Mesothelial cell of epicardium (in vitro differentiated cells): ENCODE results near the gene GJA4. TPM values are rescaled to one million over a fixed set of nuclear protein-coding genes. Genes with fewer than 3 reads are reported as not detected.
A peak's percentile ranks its signal among the peaks of the same experiment; 100 is the strongest.

Experiments
- DNase-seq, 2 experiments: peaks; one replicate each; pipeline ENCODE4 v3.0.0; 2021; ENCODE audit warnings: low spot score in 2 of 2; ENCODE audit not compliant: unreplicated experiment in 2 of 2
- H3K27ac Mint-ChIP-seq: 2 replicates; pipeline ENCODE4 v1.8.0; 2021; ENCODE audit warnings: mixed read lengths
- H3K27me3 Mint-ChIP-seq: 2 replicates; pipeline ENCODE4 v1.8.0; 2021; ENCODE audit warnings: low read depth, mixed read lengths
- H3K36me3 Mint-ChIP-seq: 2 replicates; pipeline ENCODE4 v1.8.0; 2021; ENCODE audit warnings: mixed read lengths
- H3K4me1 Mint-ChIP-seq: 2 replicates; pipeline ENCODE4 v1.8.0; 2021; ENCODE audit warnings: mixed read lengths
- H3K4me3 Mint-ChIP-seq: 2 replicates; pipeline ENCODE4 v1.8.0; 2021; ENCODE audit warnings: mild to moderate bottlenecking, moderate library complexity, mixed read lengths
- H3K9me3 Mint-ChIP-seq: 2 replicates; pipeline ENCODE4 v1.8.0; 2021; ENCODE audit warnings: mixed read lengths
- total RNA-seq: library from RNA; stranded (reverse); gene quantifications from 3 replicates; pipeline ENCODE4 v1.2.1, GENCODE V29; 2021
- TF ChIP-seq, protein P1 (sequence below): fragments of 200-600 bp; sonication (generic); IDR thresholded peaks from one replicate; pipeline ENCODE4 v1.5.0; 2021; ENCODE audit warnings: antibody characterized with exemption; ENCODE audit not compliant: unreplicated experiment

GJA4 gene
- total RNA-seq, 1 donor from 2014 or later: not detected

DNA sequence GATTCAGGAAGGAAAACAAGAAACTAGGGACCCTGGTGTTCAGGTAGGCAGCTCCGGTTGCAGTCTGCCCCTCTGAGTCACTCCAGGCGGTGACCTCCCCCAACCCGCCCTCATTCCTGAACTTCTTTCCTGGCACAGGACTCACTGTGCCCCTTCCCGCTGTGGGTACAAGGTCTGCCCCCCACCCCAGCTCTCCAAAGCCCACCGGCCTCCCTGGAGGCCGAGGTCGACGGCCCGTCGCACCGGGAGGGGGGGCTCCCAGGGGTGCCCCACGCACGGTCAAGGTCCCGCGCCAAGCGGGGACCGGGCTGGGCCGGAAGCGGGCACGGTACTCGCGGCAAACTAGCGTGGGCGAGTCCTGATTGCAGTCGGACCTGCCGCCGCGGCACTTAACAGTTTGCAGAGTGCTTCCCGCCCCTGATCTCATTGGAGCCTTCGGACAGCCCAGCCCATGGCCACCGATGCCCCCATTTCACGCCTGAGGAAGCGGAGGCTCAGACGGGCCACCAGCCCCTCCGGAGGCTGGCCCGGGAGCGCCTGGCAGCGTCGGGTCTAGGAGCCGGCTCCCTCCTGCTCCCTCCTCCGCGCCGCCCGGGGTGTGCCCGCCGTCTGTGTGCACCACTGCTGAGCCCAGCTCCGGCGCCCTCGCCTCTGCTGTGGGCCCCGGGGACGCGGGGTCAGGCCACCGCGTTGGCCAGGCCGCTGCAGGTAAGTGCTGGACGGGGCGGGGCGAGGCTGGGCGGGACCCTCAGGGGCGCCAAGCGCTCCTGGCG is 11.5 kb upstream of the GJA4 start, which contains the start of gene GJB3:
TSS of gene GJB3 (plus strand) at position 144 of the 773 bp plus-strand sequence. CDS start 3,549 bp downstream, outside the sequence.
- H3K4me1 Mint-ChIP-seq: peaks cover 4% of the 10 kb centered on the region
- no peak for DNase-seq
- TF ChIP-seq, protein P1, sequence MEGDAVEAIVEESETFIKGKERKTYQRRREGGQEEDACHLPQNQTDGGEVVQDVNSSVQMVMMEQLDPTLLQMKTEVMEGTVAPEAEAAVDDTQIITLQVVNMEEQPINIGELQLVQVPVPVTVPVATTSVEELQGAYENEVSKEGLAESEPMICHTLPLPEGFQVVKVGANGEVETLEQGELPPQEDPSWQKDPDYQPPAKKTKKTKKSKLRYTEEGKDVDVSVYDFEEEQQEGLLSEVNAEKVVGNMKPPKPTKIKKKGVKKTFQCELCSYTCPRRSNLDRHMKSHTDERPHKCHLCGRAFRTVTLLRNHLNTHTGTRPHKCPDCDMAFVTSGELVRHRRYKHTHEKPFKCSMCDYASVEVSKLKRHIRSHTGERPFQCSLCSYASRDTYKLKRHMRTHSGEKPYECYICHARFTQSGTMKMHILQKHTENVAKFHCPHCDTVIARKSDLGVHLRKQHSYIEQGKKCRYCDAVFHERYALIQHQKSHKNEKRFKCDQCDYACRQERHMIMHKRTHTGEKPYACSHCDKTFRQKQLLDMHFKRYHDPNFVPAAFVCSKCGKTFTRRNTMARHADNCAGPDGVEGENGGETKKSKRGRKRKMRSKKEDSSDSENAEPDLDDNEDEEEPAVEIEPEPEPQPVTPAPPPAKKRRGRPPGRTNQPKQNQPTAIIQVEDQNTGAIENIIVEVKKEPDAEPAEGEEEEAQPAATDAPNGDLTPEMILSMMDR: no peak
- H3K27me3 Mint-ChIP-seq: peaks cover 75% of the 10 kb centered on the region
- peak within 1 kb of the TSS; percentile 32 for H3K4me3 Mint-ChIP-seq
- no peak within 1 kb of the TSS for H3K27ac Mint-ChIP-seq
- H3K36me3 Mint-ChIP-seq: no peaks in the 10 kb centered on the region
- H3K9me3 Mint-ChIP-seq: no peaks in the 10 kb centered on the region

DNA sequence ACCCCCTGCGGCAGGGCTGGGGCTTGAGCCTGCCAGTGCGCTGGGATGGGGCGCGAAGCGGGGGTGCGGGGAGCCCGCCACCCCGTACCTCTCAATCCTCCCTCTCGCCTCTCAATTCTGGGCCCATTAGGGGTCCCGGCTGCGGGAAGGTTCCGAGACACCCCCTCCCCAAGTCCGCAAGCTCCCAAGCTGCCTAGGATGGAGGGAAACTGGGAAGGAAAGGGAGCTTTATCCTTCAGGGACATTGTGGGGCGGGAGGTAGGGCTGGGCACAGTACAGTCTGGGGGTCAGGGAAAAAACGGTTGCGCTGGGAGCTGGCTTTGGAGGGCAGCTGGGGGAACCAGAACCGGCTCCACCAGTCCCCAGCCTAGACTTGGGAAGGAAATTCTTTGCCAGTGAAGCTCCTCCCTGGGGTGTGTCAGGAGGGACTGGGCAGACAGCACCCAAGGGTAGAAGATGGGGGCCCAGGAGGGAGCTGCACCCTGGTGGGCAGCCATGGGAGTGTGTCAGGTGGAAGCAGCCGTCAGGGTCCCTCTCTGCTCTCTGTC is 10.9 kb upstream of the GJA4 start:
- H3K36me3 Mint-ChIP-seq: no peaks in the 10 kb centered on the region
- no peak for DNase-seq
- H3K4me3 Mint-ChIP-seq: peak overlapping the region; percentile 32
- H3K27me3 Mint-ChIP-seq: peaks cover 80% of the 10 kb centered on the region
- no peaks in the 10 kb centered on the region for H3K9me3 Mint-ChIP-seq
- H3K4me1 Mint-ChIP-seq: peaks cover 4% of the 10 kb centered on the region
- TF ChIP-seq, protein P1: no peak
- no peak overlapping the region for H3K27ac Mint-ChIP-seq

DNA sequence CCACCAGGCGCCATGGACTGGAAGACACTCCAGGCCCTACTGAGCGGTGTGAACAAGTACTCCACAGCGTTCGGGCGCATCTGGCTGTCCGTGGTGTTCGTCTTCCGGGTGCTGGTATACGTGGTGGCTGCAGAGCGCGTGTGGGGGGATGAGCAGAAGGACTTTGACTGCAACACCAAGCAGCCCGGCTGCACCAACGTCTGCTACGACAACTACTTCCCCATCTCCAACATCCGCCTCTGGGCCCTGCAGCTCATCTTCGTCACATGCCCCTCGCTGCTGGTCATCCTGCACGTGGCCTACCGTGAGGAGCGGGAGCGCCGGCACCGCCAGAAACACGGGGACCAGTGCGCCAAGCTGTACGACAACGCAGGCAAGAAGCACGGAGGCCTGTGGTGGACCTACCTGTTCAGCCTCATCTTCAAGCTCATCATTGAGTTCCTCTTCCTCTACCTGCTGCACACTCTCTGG is 8.0 kb upstream of the GJA4 start:
- peaks cover 80% of the 10 kb centered on the region for H3K27me3 Mint-ChIP-seq

DNA sequence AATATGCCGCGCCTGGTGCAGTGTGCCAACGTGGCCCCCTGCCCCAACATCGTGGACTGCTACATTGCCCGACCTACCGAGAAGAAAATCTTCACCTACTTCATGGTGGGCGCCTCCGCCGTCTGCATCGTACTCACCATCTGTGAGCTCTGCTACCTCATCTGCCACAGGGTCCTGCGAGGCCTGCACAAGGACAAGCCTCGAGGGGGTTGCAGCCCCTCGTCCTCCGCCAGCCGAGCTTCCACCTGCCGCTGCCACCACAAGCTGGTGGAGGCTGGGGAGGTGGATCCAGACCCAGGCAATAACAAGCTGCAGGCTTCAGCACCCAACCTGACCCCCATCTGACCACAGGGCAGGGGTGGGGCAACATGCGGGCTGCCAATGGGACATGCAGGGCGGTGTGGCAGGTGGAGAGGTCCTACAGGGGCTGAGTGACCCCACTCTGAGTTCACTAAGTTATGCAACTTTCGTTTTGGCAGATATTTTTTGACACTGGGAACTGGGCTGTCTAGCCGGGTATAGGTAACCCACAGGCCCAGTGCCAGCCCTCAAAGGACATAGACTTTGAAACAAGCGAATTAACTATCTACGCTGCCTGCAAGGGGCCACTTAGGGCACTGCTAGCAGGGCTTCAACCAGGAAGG is 7.4 kb upstream of the GJA4 start:
- H3K36me3 Mint-ChIP-seq: no peaks in the 10 kb centered on the region
- H3K27me3 Mint-ChIP-seq: peaks cover 79% of the 10 kb centered on the region
- H3K4me3 Mint-ChIP-seq: no peak overlapping the region
- peaks cover 4% of the 10 kb centered on the region for H3K4me1 Mint-ChIP-seq
- TF ChIP-seq, protein P1: no peak
- no peak overlapping the region for H3K27ac Mint-ChIP-seq
- no peaks in the 10 kb centered on the region for H3K9me3 Mint-ChIP-seq
- peak in 1 of 2 experiments; percentile 24 for DNase-seq

More for the DNA sequence above, 8.0 kb upstream of the GJA4 start:
- peak in 1 of 2 experiments; percentile 30 for DNase-seq
- TF ChIP-seq, protein P1: no peak
- Mint-ChIP-seq H3K9me3 (no peaks in the 10 kb centered on the region), H3K36me3 (no peaks in the 10 kb centered on the region), H3K4me1 (peaks cover 4% of the 10 kb centered on the region), H3K27ac (no peak overlapping the region), H3K4me3 (no peak overlapping the region)

DNA sequence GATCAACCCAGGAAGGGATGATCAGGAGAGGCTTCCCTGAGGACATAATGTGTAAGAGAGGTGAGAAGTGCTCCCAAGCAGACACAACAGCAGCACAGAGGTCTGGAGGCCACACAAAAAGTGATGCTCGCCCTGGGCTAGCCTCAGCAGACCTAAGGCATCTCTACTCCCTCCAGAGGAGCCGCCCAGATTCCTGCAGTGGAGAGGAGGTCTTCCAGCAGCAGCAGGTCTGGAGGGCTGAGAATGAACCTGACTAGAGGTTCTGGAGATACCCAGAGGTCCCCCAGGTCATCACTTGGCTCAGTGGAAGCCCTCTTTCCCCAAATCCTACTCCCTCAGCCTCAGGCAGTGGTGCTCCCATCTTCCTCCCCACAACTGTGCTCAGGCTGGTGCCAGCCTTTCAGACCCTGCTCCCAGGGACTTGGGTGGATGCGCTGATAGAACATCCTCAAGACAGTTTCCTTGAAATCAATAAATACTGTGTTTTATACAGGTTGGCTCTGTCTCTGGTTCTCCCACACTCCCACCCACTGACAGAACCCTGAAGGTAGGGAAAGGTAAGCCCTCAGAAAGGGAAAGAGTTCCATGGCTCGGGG is 6.8 kb upstream of the GJA4 start:
- no peaks in the 10 kb centered on the region for H3K36me3 Mint-ChIP-seq
- no peak overlapping the region for H3K27ac Mint-ChIP-seq
- TF ChIP-seq, protein P1: no peak
- no peak overlapping the region for H3K4me3 Mint-ChIP-seq
- peaks cover 79% of the 10 kb centered on the region for H3K27me3 Mint-ChIP-seq
- no peak for DNase-seq
- no peaks in the 10 kb centered on the region for H3K9me3 Mint-ChIP-seq
- H3K4me1 Mint-ChIP-seq: peaks cover 4% of the 10 kb centered on the region
